SK-N-SH (cell line): ENCODE results near the gene ASH1L. TPM values are rescaled to one million over a fixed set of nuclear protein-coding genes. Genes with fewer than 3 reads are reported as not detected.

Source experiments
- CTCF ChIA-PET: fragments of 300-600, 350-600 bp; formaldehyde crosslinking; extraction: SDS; loops from one replicate; lab custom pipeline; 2021; lab: Yijun Ruan, JAX
- POLR2A ChIA-PET: fragments of 350-600 bp; sonication (Branson Sonifier 250); formaldehyde crosslinking; extraction: SDS; loops from one replicate; lab custom pipeline; 2020; ENCODE audit warnings: antibody characterized with exemption, inconsistent platforms; lab: Yijun Ruan, JAX
- DNase-seq: peaks from one replicate; pipeline ENCODE4 v3.0.0; 2012
- H2AFZ ChIP-seq: fragments of 200-600 bp; sonication (generic); 2 replicates; pipeline ENCODE4 v1.8.1; 2016; ENCODE audit warnings: antibody characterized with exemption, mild to moderate bottlenecking, low read depth
- H3F3A ChIP-seq: fragments of 200-600 bp; sonication (generic); replicated peaks from 2 replicates; pipeline ENCODE3; 2016; ENCODE audit warnings: antibody characterized with exemption, mild to moderate bottlenecking; ENCODE audit not compliant: insufficient read depth
- H3K27ac ChIP-seq, 2 experiments: fragments of 200-500 bp in 1 of 2; fragments of 200-600 bp in 1 of 2; sonication (Bioruptor generic) in 1 of 2; sonication (generic), shearing (Covaris generic) in 1 of 2; 2 replicates each; pipeline versions ENCODE4 v1.5.1 to v1.6.1; 2014 to 2016; ENCODE audit warnings: low read depth in 2 of 2, inconsistent platforms in 1 of 2, low read length in 1 of 2, mild to moderate bottlenecking in 1 of 2, mixed read lengths in 1 of 2
- H3K27me3 ChIP-seq: fragments of 200-600 bp; sonication (generic), shearing (Covaris generic); 2 replicates; pipeline ENCODE4 v1.6.1; 2016; ENCODE audit warnings: mixed run types; ENCODE audit not compliant: insufficient read depth
- H3K36me3 ChIP-seq, 2 experiments: fragments of 200-500 bp in 1 of 2; fragments of 200-600 bp in 1 of 2; sonication (Bioruptor generic) in 1 of 2; sonication (generic) in 1 of 2; replicated peaks in 1 of 2; 2 replicates each; pipeline versions ENCODE3 to v1.5.1; 2014 to 2016; ENCODE audit warnings: low read length in 1 of 2, mild to moderate bottlenecking in 1 of 2; ENCODE audit not compliant: insufficient read depth in 2 of 2, control insufficient read depth in 1 of 2
- H3K4me1 ChIP-seq, 2 experiments: fragments of 200-500 bp in 1 of 2; fragments of 200-600 bp in 1 of 2; sonication (Bioruptor generic) in 1 of 2; sonication (generic), shearing (Covaris generic) in 1 of 2; 2 replicates each; pipeline versions ENCODE4 v1.5.1 to v1.6.1; 2014 to 2016; ENCODE audit warnings: low read depth in 1 of 2, low read length in 1 of 2, mixed run types in 1 of 2; ENCODE audit not compliant: insufficient read depth in 2 of 2, control insufficient read depth in 1 of 2
- H3K4me2 ChIP-seq: fragments of 200-600 bp; sonication (generic), shearing (Covaris generic); 2 replicates; pipeline ENCODE4 v1.6.1; 2017; ENCODE audit warnings: mixed run types
- H3K4me3 ChIP-seq, 2 experiments: fragments of 200-500 bp in 1 of 2; fragments of 200-600 bp in 1 of 2; sonication (Bioruptor generic) in 1 of 2; sonication (generic), shearing (Covaris generic) in 1 of 2; 2 replicates each; pipeline versions ENCODE4 v1.5.1 to v1.8.1; 2014 to 2016; ENCODE audit warnings: low read depth in 2 of 2, inconsistent platforms in 1 of 2, low read length in 1 of 2, mild to moderate bottlenecking in 1 of 2, mixed read lengths in 1 of 2, moderate library complexity in 1 of 2
- H3K79me2 ChIP-seq: fragments of 200-600 bp; sonication (generic); 2 replicates; pipeline ENCODE4 v1.8.1; 2017; ENCODE audit warnings: mild to moderate bottlenecking; ENCODE audit not compliant: insufficient read depth
- H3K9ac ChIP-seq: fragments of 200-600 bp; sonication (generic); 2 replicates; pipeline ENCODE4 v1.6.1; 2017; ENCODE audit warnings: mixed run types
- H3K9me2 ChIP-seq: fragments of 200-600 bp; sonication (generic); 2 replicates; pipeline ENCODE4 v1.6.1; 2017; ENCODE audit warnings: mixed run types
- H3K9me3 ChIP-seq: fragments of 200-600 bp; sonication (generic); 2 replicates; pipeline ENCODE4 v1.6.1; 2017; ENCODE audit warnings: mixed run types, mild to moderate bottlenecking, moderate library complexity
- H4K20me1 ChIP-seq: fragments of 200-600 bp; sonication (generic); 2 replicates; pipeline ENCODE4 v1.6.1; 2017; ENCODE audit warnings: mild to moderate bottlenecking, mixed run types; ENCODE audit not compliant: insufficient read depth
- CTCF ChIP-seq: fragments of 200-600 bp; sonication (generic); IDR thresholded peaks from 2 replicates; pipeline ENCODE4 v1.6.1; 2017; ENCODE audit warnings: antibody characterized with exemption, mild to moderate bottlenecking, moderate library complexity
- FOXJ3 ChIP-seq: sonication (generic); formaldehyde crosslinking; IDR thresholded peaks from 2 replicates; pipeline ENCODE4 v1.5.1; 2020; ENCODE audit warnings: mild to moderate bottlenecking, missing genetic modification reagents
- FOXM1 ChIP-seq: IDR thresholded peaks from 2 replicates; pipeline ENCODE4 v1.4.0; 2012; ENCODE audit warnings: low read depth, mild to moderate bottlenecking
- GATA2 ChIP-seq: sonication (generic); formaldehyde crosslinking; IDR thresholded peaks from 2 replicates; pipeline ENCODE4 v1.5.0; 2020; ENCODE audit warnings: mild to moderate bottlenecking, missing genetic modification reagents
- IRF3 ChIP-seq: fragments of 150-350 bp; IDR thresholded peaks from 2 replicates; pipeline ENCODE4 v1.6.1; 2016; ENCODE audit warnings: mild to moderate bottlenecking, low read depth, low read length
- MEF2A ChIP-seq: IDR thresholded peaks from 2 replicates; pipeline ENCODE4 v1.4.0; 2012; ENCODE audit warnings: low read depth, borderline replicate concordance
- MXI1 ChIP-seq: IDR thresholded peaks from 2 replicates; pipeline ENCODE4 v1.6.1; 2012; ENCODE audit warnings: mild to moderate bottlenecking, low read depth, low read length, improper control_type of control experiment
- NRF1 ChIP-seq: IDR thresholded peaks from 2 replicates; pipeline ENCODE4 v1.6.1; 2012; ENCODE audit warnings: low read depth, mild to moderate bottlenecking, low read length
- PBX3 ChIP-seq: IDR thresholded peaks from 2 replicates; pipeline ENCODE4; 2012
- RCOR1 ChIP-seq: fragments of 150-350 bp; IDR thresholded peaks from 2 replicates; pipeline ENCODE4 v1.6.1; 2017; ENCODE audit warnings: antibody characterized with exemption, low read length
- RFX5 ChIP-seq: IDR thresholded peaks from 2 replicates; pipeline ENCODE4 v1.6.1; 2012; ENCODE audit warnings: mild to moderate bottlenecking, improper control_type of control experiment, low read length
- RXRA ChIP-seq: IDR thresholded peaks from 2 replicates; pipeline ENCODE4 v1.4.0; 2012; ENCODE audit warnings: low read depth, mild to moderate bottlenecking, borderline replicate concordance
- USF1 ChIP-seq: IDR thresholded peaks from 2 replicates; pipeline ENCODE4 v1.4.0; 2012; ENCODE audit warnings: low read depth, borderline replicate concordance
- USF2 ChIP-seq: fragments of 150-350 bp; IDR thresholded peaks from 2 replicates; pipeline ENCODE4 v1.6.1; 2017; ENCODE audit warnings: antibody characterized with exemption, low read length, low read depth, borderline replicate concordance
- YY1 ChIP-seq: IDR thresholded peaks from 2 replicates; pipeline ENCODE4 v1.4.0; 2012; ENCODE audit warnings: low read depth, mild to moderate bottlenecking
- ZBTB33 ChIP-seq: IDR thresholded peaks from 2 replicates; pipeline ENCODE4 v1.4.0; 2012; ENCODE audit warnings: low read depth, borderline replicate concordance
- WGBS: methylation state at CpG from one replicate; pipeline ENCODE4 v1.1.6; 2017; ENCODE audit warnings: low lambda C conversion rate; 5-methylcytosine and 5-hydroxymethylcytosine counted together
- polyA plus RNA-seq, 3 experiments: library from polyadenylated mRNA; depleted of rRNA; stranded (reverse); fragments of >200 nt; gene quantifications; 2 replicates each; pipeline ENCODE4 v1.2.3, GENCODE V29; 2012

Gene ASH1L
- polyA plus RNA-seq, 1 of the 3 experiments (the other 2 are of a cell fraction) = 13.4 TPM

- TF ChIP-seq FOXM1 (no peak), ZBTB33 (no peak), RFX5 (no peak), IRF3 (no peak), PBX3 (no peak), USF2 (no peak)
- H3K9me2 ChIP-seq = no peaks in the 10 kb centered on the region
- no peaks in the 10 kb centered on the region for H3K27me3 ChIP-seq
- ChIA-PET CTCF (interaction anchor here (2.6 to 3.6 kb wide), 2 partner anchors 15 to 164 kb away, joined by 14 to 17 read pairs; no protein-coding TSS in a partner anchor), POLR2A (no interaction called here)
- no peaks in the 10 kb centered on the region for H3K79me2 ChIP-seq
- H3K4me2 ChIP-seq = no peak overlapping the region
- peaks cover 22% of the 10 kb centered on the region for H3F3A ChIP-seq
- no peak overlapping the region for H2AFZ ChIP-seq
- H3K27ac ChIP-seq = no peak overlapping the region
- peaks cover 69 to 78% of the 10 kb centered on the region in 2 experiments for H3K36me3 ChIP-seq
- no peaks in the 10 kb centered on the region for H3K4me1 ChIP-seq
- 97% methylated on average over 8 of the region's 8 CpGs for WGBS
- no peaks in the 10 kb centered on the region for H3K9me3 ChIP-seq
- DNase-seq = no peak
- H3K4me3 ChIP-seq = no peak overlapping the region
- H4K20me1 ChIP-seq = no peaks in the 10 kb centered on the region
- no peak overlapping the region for H3K9ac ChIP-seq
These were observed 223.0 kb downstream of the ASH1L start for GRCh38 chr1:155339515-155340097.

- Histone ChIP-seq H3K4me2 (no peak overlapping the region), H3K36me3 (peaks cover 61% of the 10 kb centered on the region in 2 experiments), H3K79me2 (no peaks in the 10 kb centered on the region), H3K4me3 (no peak overlapping the region), H4K20me1 (no peaks in the 10 kb centered on the region), H3K9me3 (no peaks in the 10 kb centered on the region), H2AFZ (no peak overlapping the region), H3K27me3 (no peaks in the 10 kb centered on the region), H3K27ac (no peak overlapping the region), H3F3A (peaks cover 28% of the 10 kb centered on the region), H3K9me2 (no peaks in the 10 kb centered on the region), H3K9ac (no peak overlapping the region), H3K4me1 (no peaks in the 10 kb centered on the region)
- no peak for DNase-seq
- 93% methylated on average over 1 of the region's 1 CpG for WGBS
- ChIA-PET POLR2A (interaction anchor here (0.6 kb wide), 1 partner anchor 35 kb away, joined by 3 read pairs; no protein-coding TSS in a partner anchor), CTCF (interaction anchor here (1.1 to 3.0 kb wide), 4 partner anchors 9 to 84 kb away, joined by 5 to 19 read pairs (median 6); no protein-coding TSS in a partner anchor)
- TF ChIP-seq USF1 = no peak
- no peak for TF ChIP-seq YY1
- TF ChIP-seq RCOR1 = no peak
- no peak for TF ChIP-seq CTCF
- no peak for TF ChIP-seq GATA2 (CRISPR knock-in tag)
- TF ChIP-seq MEF2A = no peak
- no peak for TF ChIP-seq RXRA
- TF ChIP-seq FOXJ3 (CRISPR knock-in tag) = no peak
- TF ChIP-seq MXI1 = no peak
- no peak for TF ChIP-seq NRF1
- no peak for TF ChIP-seq USF2
These were observed 227.6 kb downstream of the ASH1L start for GRCh38 chr1:155334962-155335361.
